K562 (cell line): Measurements from ENCODE around the gene DISC1. TPM values are rescaled to one million over a fixed set of nuclear protein-coding genes. Genes with fewer than 3 reads are reported as not detected.
A peak's percentile ranks its signal among the peaks of the same experiment; 100 is the strongest.
"Not testable (repeated sequence)": the region's sequence is repeated elsewhere in the genome, so short reads cannot be mapped to it uniquely, and the experiment has no call there.

Experiments used
- ATAC-seq: fragments of 200-7000 bp; cut with Tn5 transposase; 3 replicates; pipeline ENCODE4 v1.9.1; 2020; ENCODE audit warnings: moderate library complexity
- BruUV-seq: library from RNA; stranded (reverse); fragments of 400-500 nt; replicated peaks from 2 replicates; lab custom pipeline; 2021; lab: Mats Ljungman, UMichigan
- CTCF ChIA-PET: fragments of 300-600 bp; formaldehyde crosslinking; extraction: SDS; loops from one replicate; lab custom pipeline; 2021; ENCODE audit warnings: low intra/inter-chr PET ratio; lab: Yijun Ruan, JAX
- POLR2A ChIA-PET: fragments of 300-600, 350-650 bp; sonication (Branson Sonifier 250); formaldehyde crosslinking; extraction: SDS; loops from one replicate; lab custom pipeline; 2021; ENCODE audit warnings: antibody characterized with exemption, inconsistent platforms; lab: Yijun Ruan, JAX
- DNase-seq, 4 experiments: peaks; one replicate each; pipeline versions ENCODE4 v3.0.0 to v3.0.0-alpha.2; 2011 to 2018; ENCODE audit warnings: low spot score in 3 of 4, mixed read lengths in 3 of 4; ENCODE audit errors: extremely low read depth in 1 of 4
- FAIRE-seq: peaks from 2 replicates; lab custom pipeline; 2011; peaks lifted over from hg19 to GRCh38; lab: Jason Lieb, UNC
- H2AFZ ChIP-seq: 2 replicates; pipeline ENCODE4 v1.6.0; 2011; ENCODE audit warnings: low read depth, low read length, control low read depth, inconsistent platforms
- H3K27ac ChIP-seq: fragments of 200-600 bp; 3 replicates; pipeline ENCODE4 v1.8.0; 2011; ENCODE audit warnings: low read depth, mild to moderate bottlenecking, control low read depth, inconsistent platforms, low read length, moderate library complexity, mixed read lengths; ENCODE audit errors: extremely low read depth
- H3K27me3 ChIP-seq, 2 experiments: fragments of 300-600 bp in 1 of 2; 2 replicates in 1 of 2; 3 replicates in 1 of 2; pipeline versions ENCODE4 v1.6.0 to v1.8.0; 2011; ENCODE audit warnings: inconsistent platforms in 2 of 2, low read length in 2 of 2, mild to moderate bottlenecking in 1 of 2, mixed read lengths in 1 of 2, moderate library complexity in 1 of 2; ENCODE audit not compliant: control insufficient read depth in 2 of 2, insufficient read depth in 2 of 2
- H3K36me3 ChIP-seq: fragments of 300-600 bp; 3 replicates; pipeline ENCODE4 v1.8.0; 2011; ENCODE audit warnings: mild to moderate bottlenecking, low read length, inconsistent platforms; ENCODE audit not compliant: control insufficient read depth, insufficient read depth
- H3K4me1 ChIP-seq, 2 experiments: fragments of 200-600 bp in 1 of 2; replicated peaks in 1 of 2; 2 replicates in 1 of 2; 3 replicates in 1 of 2; pipeline versions ENCODE4 v1.5.1 to v1.8.0; 2011; ENCODE audit warnings: inconsistent platforms in 2 of 2, low read length in 2 of 2, mild to moderate bottlenecking in 1 of 2, mixed read lengths in 1 of 2, moderate library complexity in 1 of 2; ENCODE audit not compliant: control insufficient read depth in 2 of 2, insufficient read depth in 2 of 2
- H3K4me2 ChIP-seq: 2 replicates; pipeline ENCODE4 v1.6.1; 2011; ENCODE audit warnings: low read length, control low read depth, inconsistent platforms, mixed read lengths; ENCODE audit not compliant: insufficient read depth
- H3K4me3 ChIP-seq: fragments of 200-600 bp; sonication (generic), shearing (Covaris generic); 2 replicates; pipeline ENCODE4 v1.5.1; 2016; ENCODE audit warnings: control low read depth, inconsistent platforms
- H3K79me2 ChIP-seq: fragments of 200-600 bp; 3 replicates; pipeline ENCODE4 v1.8.0; 2011; ENCODE audit warnings: low read length, inconsistent platforms; ENCODE audit not compliant: control insufficient read depth, insufficient read depth
- H3K9ac ChIP-seq, 2 experiments: 2 replicates each; pipeline versions ENCODE4 v1.6.0 to v1.6.1; 2011; ENCODE audit warnings: low read depth in 2 of 2, low read length in 2 of 2, control low read depth in 1 of 2, inconsistent platforms in 1 of 2, mild to moderate bottlenecking in 1 of 2, mixed read lengths in 1 of 2; ENCODE audit not compliant: insufficient read depth in 1 of 2
- H3K9me1 ChIP-seq: one replicate; pipeline ENCODE4 v1.6.0; 2011; ENCODE audit warnings: inconsistent platforms, mild to moderate bottlenecking, low read length, moderate library complexity; ENCODE audit not compliant: control insufficient read depth, insufficient read depth
- H3K9me3 ChIP-seq: replicated peaks from 2 replicates; pipeline ENCODE4 v1.5.1; 2011; ENCODE audit warnings: low read depth, low read length, inconsistent platforms; ENCODE audit not compliant: control insufficient read depth, insufficient read depth
- H4K20me1 ChIP-seq: replicated peaks from 2 replicates; pipeline ENCODE4 v1.6.1; 2011; ENCODE audit warnings: low read length, inconsistent platforms, mixed read lengths; ENCODE audit not compliant: control insufficient read depth, insufficient read depth
- BRD4 ChIP-seq: fragments of 200-600 bp; sonication (generic); IDR thresholded peaks from 2 replicates; pipeline ENCODE4 v1.6.1; 2017; ENCODE audit warnings: inconsistent platforms
- HCFC1 ChIP-seq: IDR thresholded peaks from 2 replicates; pipeline ENCODE4 v1.6.1; 2012; ENCODE audit warnings: low read depth, low read length, improper control_type of control experiment
- NFIC ChIP-seq: fragments of 450-650 bp; IDR thresholded peaks from 2 replicates; pipeline ENCODE4 v1.6.1; 2017; ENCODE audit warnings: mild to moderate bottlenecking, inconsistent platforms
- NFIX ChIP-seq: fragments of 250-450 bp; sonication (Bioruptor Pico); IDR thresholded peaks from 2 replicates; pipeline ENCODE4 v1.4.0; 2020; ENCODE audit warnings: low read depth, mild to moderate bottlenecking, moderate library complexity
- SPI1 ChIP-seq: IDR thresholded peaks from 2 replicates; pipeline ENCODE4 v1.6.1; 2011; ENCODE audit warnings: low read depth, low read length, control low read depth, borderline replicate concordance
- TAF15 ChIP-seq: fragments of 200-400 bp; formaldehyde crosslinking; IDR thresholded peaks from 2 replicates; pipeline ENCODE4 v1.6.1; 2017; ENCODE audit warnings: mild to moderate bottlenecking, low read depth, low read length, moderate library complexity
- ZNF146 ChIP-seq: IDR thresholded peaks from one replicate; pipeline ENCODE4 v1.6.1; 2018; ENCODE audit warnings: missing compliant biosample characterization; ENCODE audit not compliant: unreplicated experiment
- ZNF431 ChIP-seq: sonication (generic); formaldehyde crosslinking; IDR thresholded peaks from 2 replicates; pipeline ENCODE4 v1.8.0; 2022; ENCODE audit warnings: mild to moderate bottlenecking, missing genetic modification reagents
- WGBS: fragments of 100-300 bp; shearing (Covaris generic); methylation state at CpG from one replicate; pipeline ENCODE4 v1.1.6; 2016; ENCODE audit warnings: low coverage, mixed read lengths; ENCODE audit not compliant: insufficient coverage; ENCODE audit errors: missing lambda C conversion rate; 5-methylcytosine and 5-hydroxymethylcytosine counted together
- in situ Hi-C: fragments of 300-500 bp; cut with MboI; formaldehyde crosslinking; loops from 4 replicates; pipeline ENCODE4 v1.15.0; 2018; ENCODE audit warnings: inconsistent platforms, mixed read lengths
- intact Hi-C: fragments of 100-400 bp; cut with micrococcal nuclease; formaldehyde crosslinking; loops from 2 replicates; pipeline ENCODE4 v1.14.2; 2022
- polyA plus RNA-seq, 8 experiments: library from polyadenylated mRNA; depleted of rRNA in 4 of 8; stranded (reverse) in 5 of 8; unstranded in 3 of 8; fragments of >200 nt; fragmentation: Nextera tagmentation in 2 of 8; fragmentation: Illumina TruSeq in 1 of 8; extraction: Ambion mirVana in 2 of 8; extraction: Trizol in 1 of 8; gene quantifications; 2 replicates each; pipeline versions ENCODE4 v1.2.1 to v1.2.3, GENCODE V29; 2011 to 2014; ENCODE audit warnings: inconsistent platforms in 1 of 8, missing spikeins in 1 of 8
- total RNA-seq, 7 experiments: library from RNA; depleted of rRNA in 6 of 7; stranded (reverse); fragments of >200 nt in 6 of 7; fragmentation: Illumina TruSeq in 2 of 7; extraction: Trizol in 2 of 7; gene quantifications; 2 replicates each; pipeline versions ENCODE4 v1.2.1 to v1.2.3, GENCODE V29; 2011 to 2021; ENCODE audit warnings: low replicate concordance in 1 of 7
- TF ChIP-seq, protein P1 (sequence below): sonication (generic); formaldehyde crosslinking; IDR thresholded peaks from 2 replicates; pipeline ENCODE4 v1.8.0; 2022; ENCODE audit warnings: mild to moderate bottlenecking, missing genetic modification reagents

Gene DISC1
- total and polyA plus RNA-seq, 9 of the 15 experiments (the other 6 are each of a cell fraction or from before 2014, with no cell fraction given), result 0.01 to 0.11 (median 0.08) TPM; not detected in 1

DNA sequence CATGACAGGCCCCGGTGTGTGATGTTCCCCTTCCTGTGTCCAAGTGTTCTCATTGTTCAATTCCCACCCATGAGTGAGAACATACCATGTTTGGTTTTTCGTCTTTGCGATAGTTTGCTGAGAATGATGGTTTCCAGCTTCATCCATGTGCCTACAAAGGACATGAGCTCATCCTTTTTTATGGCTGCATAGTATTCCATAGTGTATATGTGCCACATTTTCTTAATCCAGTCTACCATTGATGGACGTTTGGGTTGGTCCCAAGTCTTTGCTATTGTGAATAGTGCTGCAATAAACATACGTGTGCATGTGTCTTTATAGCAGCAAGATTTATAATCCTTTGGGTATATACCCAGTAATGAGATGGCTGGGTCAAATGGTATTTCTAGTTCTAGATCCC is 343.2 kb downstream of the DISC1 start:
- peak; percentile 43 for TF ChIP-seq ZNF146
- H3K4me2 ChIP-seq, FAIRE-seq, H3K27ac ChIP-seq, H3K4me3 ChIP-seq, DNase-seq, in situ Hi-C loops, H2AFZ ChIP-seq, H3K9ac ChIP-seq, H3K9me1 ChIP-seq, H3K4me1 ChIP-seq, H3K27me3 ChIP-seq, BruUV-seq, H4K20me1 ChIP-seq, intact Hi-C loops, H3K36me3 ChIP-seq, CTCF ChIA-PET, H3K9me3 ChIP-seq, POLR2A ChIA-PET, ATAC-seq, H3K79me2 ChIP-seq: not testable (repeated sequence)
- WGBS, result 0% methylated on average over 4 of the region's 5 CpGs

- Histone ChIP-seq H3K4me3 (no peak overlapping the region), H3K4me2 (no peak overlapping the region), H4K20me1 (no peaks in the 10 kb centered on the region), H3K79me2 (no peaks in the 10 kb centered on the region), H3K36me3 (no peaks in the 10 kb centered on the region), H3K9me3 (no peaks in the 10 kb centered on the region), H3K27me3 (no peaks in the 10 kb centered on the region), H3K27ac (no peak overlapping the region), H3K4me1 (no peaks in the 10 kb centered on the region), H3K9me1 (no peaks in the 10 kb centered on the region), H3K9ac (no peak overlapping the region), H2AFZ (no peak overlapping the region)
- FAIRE-seq, result no peak
- ChIA-PET CTCF (no interaction called here), POLR2A (interaction anchor here (1.0 kb wide), 1 partner anchor 13 kb away, joined by 3 read pairs; no protein-coding TSS in a partner anchor)
- intact Hi-C loops (no loop called here), in situ Hi-C loops (no loop called here)
- WGBS, result 4% methylated on average over 2 of the region's 2 CpGs
- TF ChIP-seq TAF15 (no peak), BRD4 (no peak), SPI1 (0 out of 2 replicates have a peak, but pooled peaks have one; percentile 20), NFIX (CRISPR knock-in tag) (peak; percentile 69), ZNF431 (no peak), NFIC (peak; percentile 80), HCFC1 (no peak)
- TF ChIP-seq, protein P1, sequence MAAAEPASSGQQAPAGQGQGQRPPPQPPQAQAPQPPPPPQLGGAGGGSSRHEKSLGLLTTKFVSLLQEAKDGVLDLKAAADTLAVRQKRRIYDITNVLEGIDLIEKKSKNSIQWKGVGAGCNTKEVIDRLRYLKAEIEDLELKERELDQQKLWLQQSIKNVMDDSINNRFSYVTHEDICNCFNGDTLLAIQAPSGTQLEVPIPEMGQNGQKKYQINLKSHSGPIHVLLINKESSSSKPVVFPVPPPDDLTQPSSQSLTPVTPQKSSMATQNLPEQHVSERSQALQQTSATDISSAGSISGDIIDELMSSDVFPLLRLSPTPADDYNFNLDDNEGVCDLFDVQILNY (CRISPR knock-in tag), result no peak
- no TSS peak for BruUV-seq
- DNase-seq, result no peak
- ATAC-seq, result no peak
Measured at GRCh38 chr1:231970684-231971083, 344.1 kb downstream of the DISC1 start.
